ENCODE measurements around the gene SPAG16. TPM values are rescaled to one million over a fixed set of nuclear protein-coding genes. Genes with fewer than 3 reads are reported as not detected.

The SPAG16 gene
- total RNA-seq, 2 experiments from 2014 or later, result 11.1 to 12.5 TPM

DNA sequence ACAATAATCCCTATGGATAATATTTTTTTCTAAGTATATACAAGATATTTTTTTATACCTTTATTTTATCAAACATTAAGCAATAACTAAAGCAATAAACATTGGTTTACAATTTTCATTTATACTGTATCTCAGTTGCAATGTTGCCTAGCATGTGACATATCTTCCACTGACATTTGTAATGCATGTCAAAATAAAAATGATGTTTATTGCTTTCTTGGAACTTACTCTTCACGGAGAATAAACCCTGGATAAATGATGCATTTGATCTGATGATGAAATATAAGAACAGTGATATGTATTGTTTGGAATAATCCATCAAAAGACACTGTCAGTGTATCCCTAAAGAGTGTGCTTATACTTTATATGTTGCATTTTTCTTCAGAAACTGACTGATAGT lies 135.7 kb downstream of the SPAG16 start:
- H3K9me3 Mint-ChIP-seq (ENCODE audit: insufficient read depth), result no peaks in the 10 kb centered on the region
- H3K4me3 Mint-ChIP-seq, result no peak overlapping the region
- H3K27me3 Mint-ChIP-seq (ENCODE audit: low read depth), result no peaks in the 10 kb centered on the region
- no peak for ATAC-seq
- H3K27ac Mint-ChIP-seq, result no peak overlapping the region
- DNase-seq, result no peak
- H3K4me1 Mint-ChIP-seq (ENCODE audit: low read depth), result no peaks in the 10 kb centered on the region
- CTCF ChIA-PET, result no interaction called here
- POLR2A ChIA-PET, result no interaction called here
- no peaks in the 10 kb centered on the region for H3K36me3 Mint-ChIP-seq (ENCODE audit: low read depth)

DNA sequence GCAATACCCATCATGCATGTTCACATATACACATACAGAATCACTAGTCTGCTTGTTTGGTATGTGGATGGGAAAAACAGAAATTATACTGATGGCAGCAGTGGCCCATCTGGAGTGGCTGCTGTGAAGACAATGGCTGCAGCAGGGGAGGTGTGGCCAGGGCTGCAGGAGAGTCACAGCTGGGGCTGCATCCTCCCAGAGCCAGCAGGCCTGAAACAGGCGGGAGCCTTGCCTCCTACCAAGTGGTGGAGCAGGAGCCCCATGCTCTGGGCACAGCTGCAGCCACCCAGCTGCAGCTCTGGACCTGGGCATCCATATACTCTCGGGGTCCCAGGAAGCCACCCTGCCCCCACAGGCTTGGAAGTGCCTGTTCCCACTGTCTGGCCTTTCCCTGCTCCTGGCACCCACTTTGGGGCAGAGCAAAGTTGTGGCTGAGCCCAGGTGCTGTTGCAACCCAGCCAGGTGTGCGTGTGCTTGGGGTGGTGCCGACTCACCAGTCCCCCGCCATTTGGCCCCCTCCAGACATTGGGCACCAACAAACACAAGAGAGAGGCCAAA lies 136.6 kb downstream of the SPAG16 start:
- Mint-ChIP-seq H3K4me1 (ENCODE audit: low read depth) (no peaks in the 10 kb centered on the region), H3K27me3 (ENCODE audit: low read depth) (no peaks in the 10 kb centered on the region), H3K4me3 (no peak overlapping the region), H3K27ac (no peak overlapping the region), H3K36me3 (ENCODE audit: low read depth) (no peaks in the 10 kb centered on the region), H3K9me3 (ENCODE audit: insufficient read depth) (no peaks in the 10 kb centered on the region)
- ATAC-seq, result no peak
- ChIA-PET POLR2A (no interaction called here), CTCF (no interaction called here)
- DNase-seq, result no peak

DNA sequence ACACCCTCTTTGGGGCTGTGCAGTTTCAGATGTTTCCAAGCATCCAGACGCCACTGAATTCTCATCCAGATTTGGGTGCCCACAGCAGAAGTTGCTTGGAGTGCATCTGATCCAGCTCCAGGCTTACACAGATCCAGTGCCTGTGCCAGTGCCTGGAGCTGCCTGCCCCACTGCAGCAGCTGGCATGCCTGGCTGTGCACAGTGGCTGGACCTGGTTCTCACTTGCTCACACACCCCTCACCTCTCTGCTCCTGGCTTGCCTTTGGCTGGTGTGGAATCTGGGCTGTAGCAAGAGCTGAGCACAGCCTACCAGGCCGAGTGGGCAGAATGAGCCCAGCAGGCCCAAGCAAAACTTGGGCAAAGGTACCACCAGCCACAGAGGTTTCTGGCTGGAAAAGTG lies 137.9 kb downstream of the SPAG16 start:
- CTCF ChIA-PET, result no interaction called here
- Mint-ChIP-seq H3K36me3 (ENCODE audit: low read depth) (no peaks in the 10 kb centered on the region), H3K27ac (no peak overlapping the region), H3K9me3 (ENCODE audit: insufficient read depth) (no peaks in the 10 kb centered on the region), H3K27me3 (ENCODE audit: low read depth) (no peaks in the 10 kb centered on the region), H3K4me3 (no peak overlapping the region), H3K4me1 (ENCODE audit: low read depth) (no peaks in the 10 kb centered on the region)
- no peak for ATAC-seq
- POLR2A ChIA-PET, result no interaction called here
- DNase-seq, result no peak

DNA sequence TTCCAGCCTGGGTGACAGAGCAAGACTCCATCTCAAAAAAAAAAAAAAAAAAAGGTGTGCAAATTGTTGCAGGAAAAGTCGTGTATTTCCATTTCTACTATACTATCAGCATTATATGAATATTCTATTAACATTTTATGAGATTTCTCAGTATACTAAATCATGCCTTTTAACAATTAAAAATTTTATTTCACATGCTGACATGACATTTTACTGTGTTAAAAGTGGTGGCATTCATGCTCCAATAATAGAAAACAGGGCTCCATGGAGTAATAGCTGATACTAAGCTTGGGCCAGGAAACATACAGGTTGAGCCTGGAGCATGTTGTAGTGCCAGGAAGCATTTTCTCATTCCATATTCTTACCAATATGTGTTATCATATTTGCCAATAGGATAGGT lies 141.4 kb downstream of the SPAG16 start:
- H3K27me3 Mint-ChIP-seq (ENCODE audit: low read depth), result no peaks in the 10 kb centered on the region
- ATAC-seq (no peak), DNase-seq (no peak)
- ChIA-PET POLR2A (no interaction called here), CTCF (no interaction called here)
- no peaks in the 10 kb centered on the region for H3K36me3 Mint-ChIP-seq (ENCODE audit: low read depth)
- H3K4me3 Mint-ChIP-seq, result no peak overlapping the region
- H3K27ac Mint-ChIP-seq, result no peak overlapping the region
- H3K9me3 Mint-ChIP-seq (ENCODE audit: insufficient read depth), result no peaks in the 10 kb centered on the region
- no peaks in the 10 kb centered on the region for H3K4me1 Mint-ChIP-seq (ENCODE audit: low read depth)

DNA sequence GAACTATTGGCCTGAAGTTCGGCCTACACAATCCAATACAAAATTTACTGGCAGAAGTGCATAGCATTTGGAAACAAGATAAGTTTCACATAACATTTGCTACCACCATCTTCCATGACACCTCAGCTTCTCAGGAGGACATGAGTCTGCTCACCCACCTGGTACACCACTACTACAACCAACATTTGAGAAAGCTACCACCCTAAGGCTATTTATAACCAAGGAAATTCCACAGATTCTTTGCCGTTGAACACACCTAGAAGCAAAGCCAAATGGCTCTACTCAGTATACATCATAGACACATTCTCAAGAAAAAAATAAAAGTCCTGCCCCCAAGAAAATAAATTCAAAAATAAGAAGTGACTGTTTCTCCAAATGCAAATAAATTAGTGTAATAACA lies 145.3 kb downstream of the SPAG16 start:
- Mint-ChIP-seq H3K27me3 (ENCODE audit: low read depth) (no peaks in the 10 kb centered on the region), H3K4me1 (ENCODE audit: low read depth) (no peaks in the 10 kb centered on the region), H3K4me3 (no peak overlapping the region), H3K9me3 (ENCODE audit: insufficient read depth) (peaks cover 3% of the 10 kb centered on the region), H3K36me3 (ENCODE audit: low read depth) (no peaks in the 10 kb centered on the region), H3K27ac (no peak overlapping the region)
- no peak for ATAC-seq
- DNase-seq, result no peak
- ChIA-PET CTCF (no interaction called here), POLR2A (no interaction called here)

DNA sequence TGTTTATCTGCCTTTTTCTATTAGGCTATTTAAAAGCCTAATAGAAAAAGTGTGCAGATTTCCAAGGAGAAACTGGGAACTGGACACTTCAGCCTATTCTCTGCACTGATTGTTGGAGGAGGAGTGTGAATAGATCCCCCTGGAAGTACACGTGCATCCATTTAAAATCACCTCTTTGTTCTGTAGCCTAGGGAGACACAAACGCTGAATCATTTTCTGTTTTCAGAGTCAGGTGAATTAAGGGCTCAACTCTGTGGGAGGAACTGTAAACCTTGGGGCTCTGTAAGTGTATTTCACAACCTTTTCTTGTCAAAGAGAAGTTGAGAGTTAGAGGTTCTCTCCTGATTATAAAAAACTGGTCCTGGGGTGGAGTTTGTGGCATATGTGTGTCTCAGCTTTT lies 159.7 kb downstream of the SPAG16 start:
- POLR2A ChIA-PET, result no interaction called here
- peaks cover 3% of the 10 kb centered on the region for H3K9me3 Mint-ChIP-seq (ENCODE audit: insufficient read depth)
- H3K27ac Mint-ChIP-seq, result no peak overlapping the region
- H3K27me3 Mint-ChIP-seq (ENCODE audit: low read depth), result no peaks in the 10 kb centered on the region
- no peaks in the 10 kb centered on the region for H3K4me1 Mint-ChIP-seq (ENCODE audit: low read depth)
- DNase-seq (no peak), ATAC-seq (no peak)
- H3K36me3 Mint-ChIP-seq (ENCODE audit: low read depth), result no peaks in the 10 kb centered on the region
- CTCF ChIA-PET, result no interaction called here
- no peak overlapping the region for H3K4me3 Mint-ChIP-seq

DNA sequence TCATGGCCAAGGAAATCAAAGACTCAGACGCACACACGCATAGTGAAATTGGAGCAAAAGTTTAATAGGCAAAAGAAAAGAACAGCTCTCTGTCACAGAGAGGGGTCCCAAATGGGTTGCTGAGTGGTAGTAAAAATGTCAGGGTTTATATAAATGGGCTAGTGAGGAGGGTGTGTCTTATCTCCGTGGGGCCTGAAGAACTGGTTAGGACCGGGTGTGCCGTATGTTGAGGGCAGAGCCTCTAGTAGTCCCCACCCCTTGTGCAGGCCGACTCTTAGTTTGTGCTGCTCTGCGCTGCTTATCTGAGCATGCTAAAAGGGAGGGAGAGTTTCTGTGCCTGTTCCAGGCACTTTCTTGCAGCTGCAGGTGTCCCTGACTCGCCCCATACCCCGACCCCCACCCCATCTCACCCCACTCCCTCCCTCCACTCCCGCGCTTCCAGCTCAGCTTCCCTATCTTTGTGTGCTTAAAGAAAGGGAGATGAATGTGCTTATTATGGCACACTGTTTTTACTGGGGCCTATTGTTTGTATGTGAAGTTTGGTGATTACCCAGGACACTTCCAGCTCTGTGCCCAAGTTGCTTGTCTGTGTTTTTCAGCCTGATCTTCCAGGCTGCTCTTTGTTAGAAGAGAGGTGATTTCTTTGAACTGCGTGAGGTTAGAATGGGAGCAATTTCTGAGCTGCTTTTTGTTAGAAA lies 167.4 kb downstream of the SPAG16 start:
- H3K36me3 Mint-ChIP-seq (ENCODE audit: low read depth), result no peaks in the 10 kb centered on the region
- no peaks in the 10 kb centered on the region for H3K27me3 Mint-ChIP-seq (ENCODE audit: low read depth)
- ATAC-seq (no peak), DNase-seq (no peak)
- no peaks in the 10 kb centered on the region for H3K4me1 Mint-ChIP-seq (ENCODE audit: low read depth)
- no peaks in the 10 kb centered on the region for H3K9me3 Mint-ChIP-seq (ENCODE audit: insufficient read depth)
- ChIA-PET CTCF (no interaction called here), POLR2A (no interaction called here)
- H3K27ac Mint-ChIP-seq, result no peak overlapping the region
- H3K4me3 Mint-ChIP-seq, result no peak overlapping the region

DNA sequence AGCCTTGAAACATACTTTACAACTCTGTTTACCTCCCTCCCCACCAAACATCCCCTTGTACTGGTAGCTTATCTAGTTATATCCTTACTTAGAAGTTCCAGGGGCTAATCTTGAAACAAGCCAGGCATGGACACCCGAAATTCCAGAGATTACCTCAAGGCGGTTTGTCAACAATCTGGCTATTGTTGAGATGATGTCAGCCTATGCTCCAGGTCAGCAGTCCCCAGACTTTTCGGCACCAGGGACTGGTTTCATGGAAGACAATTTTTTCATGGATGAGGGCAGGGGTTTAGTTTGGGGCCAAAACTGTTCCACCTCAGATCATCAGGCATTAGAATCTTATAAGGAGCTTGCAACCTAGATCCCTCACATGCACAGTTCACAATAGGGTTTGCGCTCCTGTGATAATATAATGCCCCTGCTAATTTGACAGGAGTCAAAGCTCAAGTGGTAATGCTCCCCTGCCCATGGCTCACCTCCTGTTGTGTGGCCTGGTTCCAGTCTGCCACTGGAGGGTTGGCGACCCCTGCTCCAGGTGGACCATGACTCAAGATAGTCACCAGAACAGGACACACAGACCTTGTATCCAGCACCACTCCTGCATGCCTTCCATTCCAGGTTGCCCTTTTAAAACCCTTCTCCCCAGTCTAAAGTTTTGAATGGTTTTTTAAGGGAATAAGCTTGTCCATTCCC lies 171.2 kb downstream of the SPAG16 start:
- Mint-ChIP-seq H3K27me3 (ENCODE audit: low read depth) (no peaks in the 10 kb centered on the region), H3K36me3 (ENCODE audit: low read depth) (no peaks in the 10 kb centered on the region), H3K9me3 (ENCODE audit: insufficient read depth) (no peaks in the 10 kb centered on the region), H3K4me1 (ENCODE audit: low read depth) (no peaks in the 10 kb centered on the region), H3K4me3 (no peak overlapping the region), H3K27ac (no peak overlapping the region)
- ATAC-seq, result no peak
- no peak for DNase-seq
- POLR2A ChIA-PET, result no interaction called here
- CTCF ChIA-PET, result no interaction called here

DNA sequence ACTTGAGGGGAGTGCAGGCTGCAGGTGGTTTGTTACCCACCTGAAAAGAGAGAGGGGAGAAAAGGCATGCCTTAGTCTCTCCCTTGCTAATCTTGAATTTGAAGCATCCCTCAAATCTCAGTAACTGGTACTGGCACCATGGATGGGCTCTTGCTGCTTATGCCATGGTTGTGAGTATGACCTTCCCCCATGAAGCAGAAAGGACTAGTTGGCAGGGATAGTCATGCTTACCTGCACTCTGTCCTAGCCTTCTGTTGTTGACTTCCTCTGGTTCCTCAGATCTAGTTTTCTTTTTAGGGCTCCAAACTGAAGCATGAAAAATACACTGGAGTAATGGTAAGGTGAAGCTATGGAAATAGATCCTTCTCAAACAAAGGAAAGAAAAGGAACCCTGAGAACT lies 191.2 kb downstream of the SPAG16 start:
- no peaks in the 10 kb centered on the region for H3K36me3 Mint-ChIP-seq (ENCODE audit: low read depth)
- no peak for ATAC-seq
- no peak overlapping the region for H3K4me3 Mint-ChIP-seq
- no peak overlapping the region for H3K27ac Mint-ChIP-seq
- H3K27me3 Mint-ChIP-seq (ENCODE audit: low read depth), result no peaks in the 10 kb centered on the region
- CTCF ChIA-PET, result no interaction called here
- H3K9me3 Mint-ChIP-seq (ENCODE audit: insufficient read depth), result peaks cover 11% of the 10 kb centered on the region
- POLR2A ChIA-PET, result interaction anchor here (1.0 kb wide), 1 partner anchor 99 kb away, joined by 3 read pairs; no protein-coding TSS in a partner anchor
- no peak for DNase-seq
- H3K4me1 Mint-ChIP-seq (ENCODE audit: low read depth), result no peaks in the 10 kb centered on the region

DNA sequence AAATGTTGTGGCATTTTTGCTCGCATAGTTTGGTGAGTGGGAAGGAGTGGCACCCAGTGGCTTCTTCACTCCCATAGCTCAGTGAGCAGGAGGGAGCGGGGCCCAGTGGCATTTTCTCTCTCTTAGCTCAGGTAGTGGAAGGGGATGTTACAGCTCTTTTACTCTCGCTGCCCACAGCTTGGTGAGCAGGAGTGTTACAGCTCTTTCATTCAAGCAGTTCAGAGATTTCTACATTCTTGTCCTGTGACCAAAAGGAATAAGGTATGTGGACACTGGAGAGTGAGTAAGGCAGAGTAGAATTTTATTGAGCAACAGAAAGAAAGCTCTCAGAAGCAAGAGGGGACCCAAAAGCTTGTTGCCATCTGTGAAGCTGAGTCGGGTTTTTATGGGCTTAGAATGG lies 192.4 kb downstream of the SPAG16 start:
- DNase-seq (no peak), ATAC-seq (no peak)
- no peaks in the 10 kb centered on the region for H3K36me3 Mint-ChIP-seq (ENCODE audit: low read depth)
- ChIA-PET POLR2A (no interaction called here), CTCF (no interaction called here)
- peaks cover 11% of the 10 kb centered on the region for H3K9me3 Mint-ChIP-seq (ENCODE audit: insufficient read depth)
- H3K4me1 Mint-ChIP-seq (ENCODE audit: low read depth), result no peaks in the 10 kb centered on the region
- H3K27ac Mint-ChIP-seq, result no peak overlapping the region
- H3K27me3 Mint-ChIP-seq (ENCODE audit: low read depth), result no peaks in the 10 kb centered on the region
- H3K4me3 Mint-ChIP-seq, result no peak overlapping the region

DNA sequence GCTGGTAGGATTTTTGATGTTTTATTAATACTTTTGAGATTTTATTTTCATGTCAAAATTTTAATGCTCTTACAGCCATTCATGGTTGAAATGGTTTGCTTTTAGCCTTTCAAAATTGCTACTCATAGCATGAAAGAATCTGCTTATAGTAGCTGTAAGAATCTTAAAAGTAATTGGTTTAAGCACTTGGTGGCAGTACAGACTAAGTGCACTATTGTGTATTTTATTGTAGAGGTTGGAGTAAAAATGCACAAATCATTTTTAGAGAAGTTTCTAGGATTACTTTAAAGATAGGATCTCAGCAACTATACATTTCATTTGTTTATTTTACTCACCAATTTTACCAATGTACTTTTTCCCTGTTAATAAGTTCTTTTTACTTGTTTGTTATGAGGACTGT lies 205.8 kb downstream of the SPAG16 start:
- DNase-seq (no peak), ATAC-seq (no peak)
- H3K4me1 Mint-ChIP-seq (ENCODE audit: low read depth), result no peaks in the 10 kb centered on the region
- POLR2A ChIA-PET, result no interaction called here
- no peak overlapping the region for H3K27ac Mint-ChIP-seq
- no peak overlapping the region for H3K4me3 Mint-ChIP-seq
- H3K9me3 Mint-ChIP-seq (ENCODE audit: insufficient read depth), result no peaks in the 10 kb centered on the region
- no peaks in the 10 kb centered on the region for H3K27me3 Mint-ChIP-seq (ENCODE audit: low read depth)
- CTCF ChIA-PET, result no interaction called here
- no peaks in the 10 kb centered on the region for H3K36me3 Mint-ChIP-seq (ENCODE audit: low read depth)

DNA sequence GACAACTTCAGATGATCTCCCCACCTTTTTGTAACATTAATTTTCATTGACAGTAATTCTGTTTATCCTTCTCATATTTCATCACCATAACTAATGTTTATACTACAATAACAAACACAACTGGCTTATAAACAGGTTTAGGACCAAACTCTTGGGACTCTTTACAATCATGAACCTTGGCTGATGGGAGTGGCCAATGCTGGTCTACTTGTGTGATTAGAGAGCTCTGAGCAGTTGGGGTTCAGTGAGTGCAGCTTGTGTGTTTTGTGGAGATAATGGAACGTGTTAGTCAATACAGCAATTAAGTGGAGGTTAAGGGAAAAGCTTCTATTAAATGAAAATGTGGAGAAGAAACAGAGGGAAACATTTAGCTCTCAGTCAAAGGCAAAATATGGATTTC lies 207.1 kb downstream of the SPAG16 start:
- ChIA-PET CTCF (no interaction called here), POLR2A (no interaction called here)
- H3K9me3 Mint-ChIP-seq (ENCODE audit: insufficient read depth), result no peaks in the 10 kb centered on the region
- H3K4me1 Mint-ChIP-seq (ENCODE audit: low read depth), result no peaks in the 10 kb centered on the region
- H3K36me3 Mint-ChIP-seq (ENCODE audit: low read depth), result no peaks in the 10 kb centered on the region
- ATAC-seq, result no peak
- no peak overlapping the region for H3K27ac Mint-ChIP-seq
- H3K27me3 Mint-ChIP-seq (ENCODE audit: low read depth), result no peaks in the 10 kb centered on the region
- no peak for DNase-seq
- H3K4me3 Mint-ChIP-seq, result no peak overlapping the region

DNA sequence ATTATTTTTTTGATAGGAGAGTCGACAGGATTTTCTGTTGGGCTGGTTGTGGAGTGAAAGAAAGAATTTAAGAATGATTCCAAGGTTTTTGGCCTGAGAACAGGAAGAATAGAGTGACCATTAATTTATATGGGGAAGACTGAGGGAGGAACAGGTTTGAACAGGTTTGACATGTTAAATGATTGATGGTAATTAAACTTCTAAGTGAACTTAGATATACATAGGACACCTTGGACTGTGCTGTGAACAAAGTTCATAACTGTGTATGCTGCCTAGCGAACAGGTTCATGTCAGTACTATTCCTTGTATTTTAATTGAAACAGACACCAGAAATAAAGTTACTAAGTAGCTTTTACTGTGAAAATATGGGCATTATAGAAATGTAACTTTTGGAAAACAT lies 212.0 kb downstream of the SPAG16 start:
- no peaks in the 10 kb centered on the region for H3K9me3 Mint-ChIP-seq (ENCODE audit: insufficient read depth)
- H3K27me3 Mint-ChIP-seq (ENCODE audit: low read depth), result no peaks in the 10 kb centered on the region
- H3K4me3 Mint-ChIP-seq, result no peak overlapping the region
- DNase-seq (no peak), ATAC-seq (no peak)
- no peaks in the 10 kb centered on the region for H3K4me1 Mint-ChIP-seq (ENCODE audit: low read depth)
- H3K36me3 Mint-ChIP-seq (ENCODE audit: low read depth), result no peaks in the 10 kb centered on the region
- no peak overlapping the region for H3K27ac Mint-ChIP-seq
- ChIA-PET POLR2A (no interaction called here), CTCF (no interaction called here)
